SK-N-SH (cell line): ENCODE measurements around the gene RAB17. TPM values are rescaled to one million over a fixed set of nuclear protein-coding genes. Genes with fewer than 3 reads are reported as not detected.

Experiments used
- CTCF ChIA-PET: fragments of 300-600, 350-600 bp; formaldehyde crosslinking; extraction: SDS; loops from one replicate; lab custom pipeline; 2021; lab: Yijun Ruan, JAX
- POLR2A ChIA-PET: fragments of 350-600 bp; sonication (Branson Sonifier 250); formaldehyde crosslinking; extraction: SDS; loops from one replicate; lab custom pipeline; 2020; ENCODE audit warnings: antibody characterized with exemption, inconsistent platforms; lab: Yijun Ruan, JAX
- DNase-seq: peaks from one replicate; pipeline ENCODE4 v3.0.0; 2012
- H2AFZ ChIP-seq: fragments of 200-600 bp; sonication (generic); 2 replicates; pipeline ENCODE4 v1.8.1; 2016; ENCODE audit warnings: antibody characterized with exemption, mild to moderate bottlenecking, low read depth
- H3F3A ChIP-seq: fragments of 200-600 bp; sonication (generic); replicated peaks from 2 replicates; pipeline ENCODE3; 2016; ENCODE audit warnings: antibody characterized with exemption, mild to moderate bottlenecking; ENCODE audit not compliant: insufficient read depth
- H3K27ac ChIP-seq, 2 experiments: fragments of 200-500 bp in 1 of 2; fragments of 200-600 bp in 1 of 2; sonication (Bioruptor generic) in 1 of 2; sonication (generic), shearing (Covaris generic) in 1 of 2; 2 replicates each; pipeline versions ENCODE4 v1.5.1 to v1.6.1; 2014 to 2016; ENCODE audit warnings: low read depth in 2 of 2, inconsistent platforms in 1 of 2, low read length in 1 of 2, mild to moderate bottlenecking in 1 of 2, mixed read lengths in 1 of 2
- H3K27me3 ChIP-seq: fragments of 200-600 bp; sonication (generic), shearing (Covaris generic); 2 replicates; pipeline ENCODE4 v1.6.1; 2016; ENCODE audit warnings: mixed run types; ENCODE audit not compliant: insufficient read depth
- H3K36me3 ChIP-seq, 2 experiments: fragments of 200-500 bp in 1 of 2; fragments of 200-600 bp in 1 of 2; sonication (Bioruptor generic) in 1 of 2; sonication (generic) in 1 of 2; replicated peaks in 1 of 2; 2 replicates each; pipeline versions ENCODE3 to v1.5.1; 2014 to 2016; ENCODE audit warnings: low read length in 1 of 2, mild to moderate bottlenecking in 1 of 2; ENCODE audit not compliant: insufficient read depth in 2 of 2, control insufficient read depth in 1 of 2
- H3K4me1 ChIP-seq, 2 experiments: fragments of 200-500 bp in 1 of 2; fragments of 200-600 bp in 1 of 2; sonication (Bioruptor generic) in 1 of 2; sonication (generic), shearing (Covaris generic) in 1 of 2; 2 replicates each; pipeline versions ENCODE4 v1.5.1 to v1.6.1; 2014 to 2016; ENCODE audit warnings: low read depth in 1 of 2, low read length in 1 of 2, mixed run types in 1 of 2; ENCODE audit not compliant: insufficient read depth in 2 of 2, control insufficient read depth in 1 of 2
- H3K4me2 ChIP-seq: fragments of 200-600 bp; sonication (generic), shearing (Covaris generic); 2 replicates; pipeline ENCODE4 v1.6.1; 2017; ENCODE audit warnings: mixed run types
- H3K4me3 ChIP-seq, 2 experiments: fragments of 200-500 bp in 1 of 2; fragments of 200-600 bp in 1 of 2; sonication (Bioruptor generic) in 1 of 2; sonication (generic), shearing (Covaris generic) in 1 of 2; 2 replicates each; pipeline versions ENCODE4 v1.5.1 to v1.8.1; 2014 to 2016; ENCODE audit warnings: low read depth in 2 of 2, inconsistent platforms in 1 of 2, low read length in 1 of 2, mild to moderate bottlenecking in 1 of 2, mixed read lengths in 1 of 2, moderate library complexity in 1 of 2
- H3K79me2 ChIP-seq: fragments of 200-600 bp; sonication (generic); 2 replicates; pipeline ENCODE4 v1.8.1; 2017; ENCODE audit warnings: mild to moderate bottlenecking; ENCODE audit not compliant: insufficient read depth
- H3K9ac ChIP-seq: fragments of 200-600 bp; sonication (generic); 2 replicates; pipeline ENCODE4 v1.6.1; 2017; ENCODE audit warnings: mixed run types
- H3K9me2 ChIP-seq: fragments of 200-600 bp; sonication (generic); 2 replicates; pipeline ENCODE4 v1.6.1; 2017; ENCODE audit warnings: mixed run types
- H3K9me3 ChIP-seq: fragments of 200-600 bp; sonication (generic); 2 replicates; pipeline ENCODE4 v1.6.1; 2017; ENCODE audit warnings: mixed run types, mild to moderate bottlenecking, moderate library complexity
- H4K20me1 ChIP-seq: fragments of 200-600 bp; sonication (generic); 2 replicates; pipeline ENCODE4 v1.6.1; 2017; ENCODE audit warnings: mild to moderate bottlenecking, mixed run types; ENCODE audit not compliant: insufficient read depth
- EP300 ChIP-seq, 2 experiments: IDR thresholded peaks; 2 replicates each; pipeline versions ENCODE4 v1.4.0 to v1.6.1; 2012; ENCODE audit warnings: borderline replicate concordance in 1 of 2, low read depth in 1 of 2, low read length in 1 of 2
- EZH2phosphoT487 ChIP-seq: fragments of 200-600 bp; sonication (generic); IDR thresholded peaks from 2 replicates; pipeline ENCODE4 v1.6.1; 2017; ENCODE audit warnings: low read depth, mixed run types, mild to moderate bottlenecking, antibody characterized with exemption, moderate library complexity, borderline replicate concordance
- FOSL2 ChIP-seq: IDR thresholded peaks from 2 replicates; pipeline ENCODE4 v1.4.0; 2012; ENCODE audit warnings: low read depth, mild to moderate bottlenecking, moderate library complexity, borderline replicate concordance
- FOXJ3 ChIP-seq: sonication (generic); formaldehyde crosslinking; IDR thresholded peaks from 2 replicates; pipeline ENCODE4 v1.5.1; 2020; ENCODE audit warnings: mild to moderate bottlenecking, missing genetic modification reagents
- GABPA ChIP-seq: IDR thresholded peaks from 2 replicates; pipeline ENCODE4 v1.4.0; 2012; ENCODE audit warnings: low read depth, mild to moderate bottlenecking
- GATA2 ChIP-seq: sonication (generic); formaldehyde crosslinking; IDR thresholded peaks from 2 replicates; pipeline ENCODE4 v1.5.0; 2020; ENCODE audit warnings: mild to moderate bottlenecking, missing genetic modification reagents
- IRF3 ChIP-seq: fragments of 150-350 bp; IDR thresholded peaks from 2 replicates; pipeline ENCODE4 v1.6.1; 2016; ENCODE audit warnings: mild to moderate bottlenecking, low read depth, low read length
- JUND ChIP-seq: IDR thresholded peaks from 2 replicates; pipeline ENCODE4 v1.4.0; 2012
- MAX ChIP-seq: IDR thresholded peaks from 2 replicates; pipeline ENCODE4 v1.4.0; 2012; ENCODE audit warnings: low read depth
- MEF2A ChIP-seq: IDR thresholded peaks from 2 replicates; pipeline ENCODE4 v1.4.0; 2012; ENCODE audit warnings: low read depth, borderline replicate concordance
- NRF1 ChIP-seq: IDR thresholded peaks from 2 replicates; pipeline ENCODE4 v1.6.1; 2012; ENCODE audit warnings: low read depth, mild to moderate bottlenecking, low read length
- RAD21 ChIP-seq: IDR thresholded peaks from 2 replicates; pipeline ENCODE4 v1.6.1; 2012; ENCODE audit warnings: mild to moderate bottlenecking, low read length
- RCOR1 ChIP-seq: fragments of 150-350 bp; IDR thresholded peaks from 2 replicates; pipeline ENCODE4 v1.6.1; 2017; ENCODE audit warnings: antibody characterized with exemption, low read length
- SIN3A ChIP-seq: IDR thresholded peaks from 2 replicates; pipeline ENCODE4 v1.6.1; 2012; ENCODE audit warnings: low read depth, mild to moderate bottlenecking, low read length, moderate library complexity, borderline replicate concordance
- SMC3 ChIP-seq: IDR thresholded peaks from 2 replicates; pipeline ENCODE4 v1.6.1; 2012; ENCODE audit warnings: low read depth, low read length, improper control_type of control experiment
- TAF1 ChIP-seq: IDR thresholded peaks from 2 replicates; pipeline ENCODE4 v1.6.1; 2012; ENCODE audit warnings: low read depth, mild to moderate bottlenecking, low read length, moderate library complexity, borderline replicate concordance
- TCF12 ChIP-seq: IDR thresholded peaks from 2 replicates; pipeline ENCODE4 v1.4.0; 2012
- YY1 ChIP-seq: IDR thresholded peaks from 2 replicates; pipeline ENCODE4 v1.4.0; 2012; ENCODE audit warnings: low read depth, mild to moderate bottlenecking
- WGBS: methylation state at CpG from one replicate; pipeline ENCODE4 v1.1.6; 2017; ENCODE audit warnings: low lambda C conversion rate; 5-methylcytosine and 5-hydroxymethylcytosine counted together
- polyA plus RNA-seq, 3 experiments: library from polyadenylated mRNA; depleted of rRNA; stranded (reverse); fragments of >200 nt; gene quantifications; 2 replicates each; pipeline ENCODE4 v1.2.3, GENCODE V29; 2012
- TF ChIP-seq, protein P1 (sequence below): IDR thresholded peaks from 2 replicates; pipeline ENCODE4 v1.6.1; 2012; ENCODE audit warnings: mild to moderate bottlenecking, low read depth, low read length, moderate library complexity
- TF ChIP-seq, protein P2 (sequence below): fragments of 200-600 bp; sonication (generic); IDR thresholded peaks from 2 replicates; pipeline ENCODE4 v1.6.1; 2017; ENCODE audit warnings: antibody characterized with exemption, mild to moderate bottlenecking, moderate library complexity

Gene RAB17
- polyA plus RNA-seq, 1 of the 3 experiments (the other 2 are of a cell fraction) = 0.10 TPM

DNA sequence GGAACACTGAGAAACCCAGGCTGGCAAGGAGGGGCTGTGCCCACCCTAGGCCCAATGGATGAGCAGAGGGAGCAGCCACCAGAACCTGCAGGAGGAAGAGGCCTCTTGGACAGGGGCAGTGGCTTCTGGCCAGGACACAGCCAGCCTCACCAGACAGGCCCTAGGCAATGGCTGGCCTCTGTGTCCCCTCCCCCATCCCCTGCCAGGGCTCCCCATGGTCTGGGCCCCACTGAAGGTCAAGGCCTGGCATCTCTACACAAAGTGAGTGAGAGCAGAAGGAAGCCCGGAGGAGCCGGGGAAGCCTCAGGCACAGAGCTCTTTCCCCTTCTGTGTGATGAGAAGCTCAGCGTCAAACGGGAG is 17.8 kb downstream of the RAB17 start (continued):
- no peak for TF ChIP-seq YY1

- WGBS = 26% methylated on average over 20 of the region's 24 CpGs
- H4K20me1 ChIP-seq = no peaks in the 10 kb centered on the region
- DNase-seq = peak; percentile 96
- ChIA-PET CTCF (interaction anchor here (0.6 to 7.9 kb wide), 97 partner anchors 11 to 1230 kb away, joined by 3 to 311 read pairs (median 5); partner anchors contain the start of gene COPS8), POLR2A (interaction anchor here (1.0 kb wide), 1 partner anchor 97 kb away, joined by 3 read pairs; no protein-coding TSS in a partner anchor)
- H3K27ac ChIP-seq = peak overlapping the region in 1 of 2 experiments; percentile 21; a peak in 2 of 4 replicates
- no peaks in the 10 kb centered on the region for H3K79me2 ChIP-seq
- H3K9me2 ChIP-seq = no peaks in the 10 kb centered on the region
- no peaks in the 10 kb centered on the region for H3K9me3 ChIP-seq
- peak overlapping the region; percentile 80 for H2AFZ ChIP-seq
- H3K4me1 ChIP-seq = peaks cover 6 to 16% of the 10 kb centered on the region in 2 experiments; a peak in 3 of 4 replicates
- no peaks in the 10 kb centered on the region for H3K27me3 ChIP-seq
- peak overlapping the region; percentile 34; the same call in 1 of the 2 replicates for H3K4me2 ChIP-seq
- H3K4me3 ChIP-seq = peak overlapping the region in 1 of 2 experiments; percentile 17; a peak in 1 of 4 replicates
- no peak for TF ChIP-seq GABPA
- no peak for TF ChIP-seq FOXJ3 (CRISPR knock-in tag)
- no peak for TF ChIP-seq EZH2phosphoT487
- TF ChIP-seq, protein P1, sequence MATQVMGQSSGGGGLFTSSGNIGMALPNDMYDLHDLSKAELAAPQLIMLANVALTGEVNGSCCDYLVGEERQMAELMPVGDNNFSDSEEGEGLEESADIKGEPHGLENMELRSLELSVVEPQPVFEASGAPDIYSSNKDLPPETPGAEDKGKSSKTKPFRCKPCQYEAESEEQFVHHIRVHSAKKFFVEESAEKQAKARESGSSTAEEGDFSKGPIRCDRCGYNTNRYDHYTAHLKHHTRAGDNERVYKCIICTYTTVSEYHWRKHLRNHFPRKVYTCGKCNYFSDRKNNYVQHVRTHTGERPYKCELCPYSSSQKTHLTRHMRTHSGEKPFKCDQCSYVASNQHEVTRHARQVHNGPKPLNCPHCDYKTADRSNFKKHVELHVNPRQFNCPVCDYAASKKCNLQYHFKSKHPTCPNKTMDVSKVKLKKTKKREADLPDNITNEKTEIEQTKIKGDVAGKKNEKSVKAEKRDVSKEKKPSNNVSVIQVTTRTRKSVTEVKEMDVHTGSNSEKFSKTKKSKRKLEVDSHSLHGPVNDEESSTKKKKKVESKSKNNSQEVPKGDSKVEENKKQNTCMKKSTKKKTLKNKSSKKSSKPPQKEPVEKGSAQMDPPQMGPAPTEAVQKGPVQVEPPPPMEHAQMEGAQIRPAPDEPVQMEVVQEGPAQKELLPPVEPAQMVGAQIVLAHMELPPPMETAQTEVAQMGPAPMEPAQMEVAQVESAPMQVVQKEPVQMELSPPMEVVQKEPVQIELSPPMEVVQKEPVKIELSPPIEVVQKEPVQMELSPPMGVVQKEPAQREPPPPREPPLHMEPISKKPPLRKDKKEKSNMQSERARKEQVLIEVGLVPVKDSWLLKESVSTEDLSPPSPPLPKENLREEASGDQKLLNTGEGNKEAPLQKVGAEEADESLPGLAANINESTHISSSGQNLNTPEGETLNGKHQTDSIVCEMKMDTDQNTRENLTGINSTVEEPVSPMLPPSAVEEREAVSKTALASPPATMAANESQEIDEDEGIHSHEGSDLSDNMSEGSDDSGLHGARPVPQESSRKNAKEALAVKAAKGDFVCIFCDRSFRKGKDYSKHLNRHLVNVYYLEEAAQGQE = no peak
- no peak for TF ChIP-seq SIN3A
- no peak for TF ChIP-seq YY1
- TF ChIP-seq EP300 (IDR thresholded peaks at IDR 0.05; ENCODE audit: borderline replicate concordance in 1 of 2, low read depth in 1 of 2, low read length in 1 of 2) = no peak
- no peak for TF ChIP-seq TAF1
- peak; percentile 60; the same call in 1 of the 2 replicates for TF ChIP-seq MAX
- TF ChIP-seq MEF2A = no peak
- no peak for TF ChIP-seq NRF1
- no peak for TF ChIP-seq JUND
- no peak for TF ChIP-seq GATA2 (CRISPR knock-in tag)
- TF ChIP-seq IRF3 = no peak
- no peak for TF ChIP-seq FOSL2
- peak; percentile 98 for TF ChIP-seq RAD21
- peak; percentile 98 for TF ChIP-seq SMC3
- TF ChIP-seq TCF12 = no peak
- TF ChIP-seq RCOR1 = no peak
- TF ChIP-seq, protein P2, sequence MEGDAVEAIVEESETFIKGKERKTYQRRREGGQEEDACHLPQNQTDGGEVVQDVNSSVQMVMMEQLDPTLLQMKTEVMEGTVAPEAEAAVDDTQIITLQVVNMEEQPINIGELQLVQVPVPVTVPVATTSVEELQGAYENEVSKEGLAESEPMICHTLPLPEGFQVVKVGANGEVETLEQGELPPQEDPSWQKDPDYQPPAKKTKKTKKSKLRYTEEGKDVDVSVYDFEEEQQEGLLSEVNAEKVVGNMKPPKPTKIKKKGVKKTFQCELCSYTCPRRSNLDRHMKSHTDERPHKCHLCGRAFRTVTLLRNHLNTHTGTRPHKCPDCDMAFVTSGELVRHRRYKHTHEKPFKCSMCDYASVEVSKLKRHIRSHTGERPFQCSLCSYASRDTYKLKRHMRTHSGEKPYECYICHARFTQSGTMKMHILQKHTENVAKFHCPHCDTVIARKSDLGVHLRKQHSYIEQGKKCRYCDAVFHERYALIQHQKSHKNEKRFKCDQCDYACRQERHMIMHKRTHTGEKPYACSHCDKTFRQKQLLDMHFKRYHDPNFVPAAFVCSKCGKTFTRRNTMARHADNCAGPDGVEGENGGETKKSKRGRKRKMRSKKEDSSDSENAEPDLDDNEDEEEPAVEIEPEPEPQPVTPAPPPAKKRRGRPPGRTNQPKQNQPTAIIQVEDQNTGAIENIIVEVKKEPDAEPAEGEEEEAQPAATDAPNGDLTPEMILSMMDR = peak; percentile 98
- H3K9ac ChIP-seq = peak overlapping the region; percentile 35; the same call in 1 of the 2 replicates
- H3K36me3 ChIP-seq = no peaks in the 10 kb centered on the region
- no peaks in the 10 kb centered on the region for H3F3A ChIP-seq
Measured at GRCh38 chr2:237572021-237572741, 18.4 kb downstream of the RAB17 start.
